ENCODE data around the gene AKNAD1. TPM values are rescaled to one million over a fixed set of nuclear protein-coding genes. Genes with fewer than 3 reads are reported as not detected.

The AKNAD1 gene
- total RNA-seq, 2 experiments from 2014 or later = not detected

GRCh38 chr1:108813326-108813725 is 43.6 kb downstream of the AKNAD1 start:
- no peak for ATAC-seq
- Mint-ChIP-seq H3K4me3 (no peak overlapping the region), H3K9me3 (no peaks in the 10 kb centered on the region), H3K27ac (no peak overlapping the region), H3K36me3 (ENCODE audit: low read depth) (peaks cover 2% of the 10 kb centered on the region), H3K27me3 (no peaks in the 10 kb centered on the region), H3K4me1 (ENCODE audit: low read depth) (no peaks in the 10 kb centered on the region)
- intact Hi-C loops (cut with micrococcal nuclease) = loop anchor here (5.0 kb wide), 1 partner anchor 41 kb away; no protein-coding TSS in a partner anchor
- TF ChIP-seq, protein P1, sequence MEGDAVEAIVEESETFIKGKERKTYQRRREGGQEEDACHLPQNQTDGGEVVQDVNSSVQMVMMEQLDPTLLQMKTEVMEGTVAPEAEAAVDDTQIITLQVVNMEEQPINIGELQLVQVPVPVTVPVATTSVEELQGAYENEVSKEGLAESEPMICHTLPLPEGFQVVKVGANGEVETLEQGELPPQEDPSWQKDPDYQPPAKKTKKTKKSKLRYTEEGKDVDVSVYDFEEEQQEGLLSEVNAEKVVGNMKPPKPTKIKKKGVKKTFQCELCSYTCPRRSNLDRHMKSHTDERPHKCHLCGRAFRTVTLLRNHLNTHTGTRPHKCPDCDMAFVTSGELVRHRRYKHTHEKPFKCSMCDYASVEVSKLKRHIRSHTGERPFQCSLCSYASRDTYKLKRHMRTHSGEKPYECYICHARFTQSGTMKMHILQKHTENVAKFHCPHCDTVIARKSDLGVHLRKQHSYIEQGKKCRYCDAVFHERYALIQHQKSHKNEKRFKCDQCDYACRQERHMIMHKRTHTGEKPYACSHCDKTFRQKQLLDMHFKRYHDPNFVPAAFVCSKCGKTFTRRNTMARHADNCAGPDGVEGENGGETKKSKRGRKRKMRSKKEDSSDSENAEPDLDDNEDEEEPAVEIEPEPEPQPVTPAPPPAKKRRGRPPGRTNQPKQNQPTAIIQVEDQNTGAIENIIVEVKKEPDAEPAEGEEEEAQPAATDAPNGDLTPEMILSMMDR (IDR thresholded peaks at IDR 0.05) = no peak
- DNase-seq = no peak
- POLR2A ChIA-PET = interaction anchor here (1.0 kb wide), 1 partner anchor 20 kb away, joined by 3 read pairs; no protein-coding TSS in a partner anchor
- CTCF ChIA-PET = interaction anchor here (0.9 kb wide), 1 partner anchor 178 kb away, joined by 3 read pairs; no protein-coding TSS in a partner anchor

DNA sequence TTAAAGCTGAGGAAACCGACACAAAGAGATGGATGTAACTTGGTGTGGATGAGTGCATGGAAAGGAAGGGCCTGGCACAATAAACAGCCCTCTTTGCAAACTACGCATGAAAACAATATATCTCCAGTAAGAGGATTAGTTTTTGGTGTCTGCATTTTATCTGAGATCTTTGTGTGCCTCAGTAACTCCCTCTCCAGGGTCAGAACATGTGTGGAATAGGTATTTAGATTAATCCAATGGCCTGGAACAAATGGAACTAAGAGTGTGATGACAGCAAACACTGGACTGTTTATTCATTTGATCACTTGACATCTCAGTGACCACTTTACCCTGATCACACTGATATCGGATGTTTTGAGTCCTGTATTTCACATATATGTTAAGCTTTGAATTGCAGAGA is 45.3 kb downstream of the AKNAD1 start:
- Mint-ChIP-seq H3K27me3 (no peaks in the 10 kb centered on the region), H3K36me3 (ENCODE audit: low read depth) (peaks cover 8% of the 10 kb centered on the region), H3K27ac (no peak overlapping the region), H3K4me1 (ENCODE audit: low read depth) (no peaks in the 10 kb centered on the region), H3K4me3 (no peak overlapping the region), H3K9me3 (no peaks in the 10 kb centered on the region)
- ChIA-PET POLR2A (no interaction called here), CTCF (interaction anchor here (0.8 kb wide), 1 partner anchor 15 kb away, joined by 3 read pairs; no protein-coding TSS in a partner anchor)
- DNase-seq = no peak
- ATAC-seq = no peak
- TF ChIP-seq, protein P1 (IDR thresholded peaks at IDR 0.05) = no peak
- intact Hi-C loops (cut with micrococcal nuclease) = loop anchor here (5.0 kb wide), 1 partner anchor 39 kb away; no protein-coding TSS in a partner anchor

- Mint-ChIP-seq H3K27ac (no peak overlapping the region), H3K9me3 (no peaks in the 10 kb centered on the region), H3K4me1 (ENCODE audit: low read depth) (peaks cover 3% of the 10 kb centered on the region), H3K4me3 (no peak overlapping the region), H3K36me3 (ENCODE audit: low read depth) (peaks cover 17% of the 10 kb centered on the region), H3K27me3 (no peaks in the 10 kb centered on the region)
- POLR2A ChIA-PET = no interaction called here
- CTCF ChIA-PET = interaction anchor here (1.7 kb wide), 1 partner anchor 20 kb away, joined by 9 read pairs; no protein-coding TSS in a partner anchor
- no peak for ATAC-seq
- no peak for DNase-seq
- intact Hi-C loops (cut with micrococcal nuclease) = no loop called here
- TF ChIP-seq, protein P1 (IDR thresholded peaks at IDR 0.05) = no peak
Observed at GRCh38 chr1:108808438-108808837, 48.5 kb downstream of the AKNAD1 start.

GRCh38 chr1:108803548-108803947 is 53.3 kb downstream of the AKNAD1 start:
- TF ChIP-seq, protein P1 (IDR thresholded peaks at IDR 0.05) = no peak
- no peaks in the 10 kb centered on the region for H3K9me3 Mint-ChIP-seq
- ChIA-PET POLR2A (no interaction called here), CTCF (interaction anchor here (0.9 kb wide), 1 partner anchor 15 kb away, joined by 3 read pairs; no protein-coding TSS in a partner anchor)
- H3K27ac Mint-ChIP-seq = no peak overlapping the region
- no peak for DNase-seq
- H3K4me3 Mint-ChIP-seq = no peak overlapping the region
- no peaks in the 10 kb centered on the region for H3K27me3 Mint-ChIP-seq
- intact Hi-C loops (cut with micrococcal nuclease) = no loop called here
- peaks cover 3% of the 10 kb centered on the region for H3K4me1 Mint-ChIP-seq (ENCODE audit: low read depth)
- H3K36me3 Mint-ChIP-seq (ENCODE audit: low read depth) = peaks cover 35% of the 10 kb centered on the region
- ATAC-seq = no peak

DNA sequence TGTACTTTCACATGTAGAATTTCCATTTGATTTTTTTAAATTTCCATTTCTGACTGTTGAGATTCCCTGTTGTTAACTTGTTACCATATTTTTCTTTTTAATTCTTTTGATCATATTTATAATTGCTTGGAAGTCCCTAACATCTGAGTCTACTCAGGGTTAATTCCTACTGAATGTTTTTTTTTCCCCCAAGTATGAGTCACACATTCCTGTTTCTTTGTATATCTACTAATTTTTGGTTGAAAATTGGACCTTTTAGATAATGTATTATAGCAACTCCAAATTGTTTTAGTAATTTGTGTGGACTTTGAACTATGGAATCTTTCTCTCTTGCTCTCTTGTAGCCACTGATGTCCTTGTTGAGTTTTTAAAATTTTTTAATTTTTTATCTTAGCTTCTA is 55.8 kb downstream of the AKNAD1 start:
- Mint-ChIP-seq H3K4me3 (no peak overlapping the region), H3K4me1 (ENCODE audit: low read depth) (peaks cover 3% of the 10 kb centered on the region), H3K27ac (no peak overlapping the region), H3K27me3 (no peaks in the 10 kb centered on the region), H3K9me3 (no peaks in the 10 kb centered on the region), H3K36me3 (ENCODE audit: low read depth) (peaks cover 23% of the 10 kb centered on the region)
- DNase-seq = no peak
- CTCF ChIA-PET = no interaction called here
- TF ChIP-seq, protein P1 (IDR thresholded peaks at IDR 0.05) = no peak
- intact Hi-C loops (cut with micrococcal nuclease) = no loop called here
- ATAC-seq = no peak
- POLR2A ChIA-PET = no interaction called here

Data from activated CD8-positive, alpha-beta T cell treated with anti-CD3 and anti-CD28 coated beads for 36 hours (primary cell).